ENCODE data around the gene PACRG. TPM values are rescaled to one million over a fixed set of nuclear protein-coding genes. Genes with fewer than 3 reads are reported as not detected.

Gene PACRG
- total and polyA plus RNA-seq, 12 donors: 2.1 to 34.6 (median 10.0) TPM

DNA sequence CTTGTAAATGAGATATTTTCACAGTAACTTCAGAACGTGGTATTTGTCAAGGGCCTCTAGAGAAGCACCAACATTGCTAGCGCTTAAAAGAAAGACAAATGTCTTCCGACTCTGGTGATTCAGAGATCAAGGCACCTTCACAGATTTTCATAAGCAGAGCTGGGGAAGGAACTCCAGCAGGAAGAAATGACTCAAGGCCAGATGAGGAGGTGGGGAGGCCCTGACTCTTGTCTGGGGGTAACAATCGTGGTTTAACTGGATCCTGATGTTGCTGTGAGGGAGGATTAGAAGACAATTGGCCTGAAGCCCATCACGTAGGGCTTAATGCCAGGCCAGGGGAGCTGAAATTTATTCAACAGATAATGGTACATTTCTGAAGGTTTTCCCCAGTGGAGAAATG is 563.8 kb downstream of the PACRG start:
- TF ChIP-seq, protein P1, sequence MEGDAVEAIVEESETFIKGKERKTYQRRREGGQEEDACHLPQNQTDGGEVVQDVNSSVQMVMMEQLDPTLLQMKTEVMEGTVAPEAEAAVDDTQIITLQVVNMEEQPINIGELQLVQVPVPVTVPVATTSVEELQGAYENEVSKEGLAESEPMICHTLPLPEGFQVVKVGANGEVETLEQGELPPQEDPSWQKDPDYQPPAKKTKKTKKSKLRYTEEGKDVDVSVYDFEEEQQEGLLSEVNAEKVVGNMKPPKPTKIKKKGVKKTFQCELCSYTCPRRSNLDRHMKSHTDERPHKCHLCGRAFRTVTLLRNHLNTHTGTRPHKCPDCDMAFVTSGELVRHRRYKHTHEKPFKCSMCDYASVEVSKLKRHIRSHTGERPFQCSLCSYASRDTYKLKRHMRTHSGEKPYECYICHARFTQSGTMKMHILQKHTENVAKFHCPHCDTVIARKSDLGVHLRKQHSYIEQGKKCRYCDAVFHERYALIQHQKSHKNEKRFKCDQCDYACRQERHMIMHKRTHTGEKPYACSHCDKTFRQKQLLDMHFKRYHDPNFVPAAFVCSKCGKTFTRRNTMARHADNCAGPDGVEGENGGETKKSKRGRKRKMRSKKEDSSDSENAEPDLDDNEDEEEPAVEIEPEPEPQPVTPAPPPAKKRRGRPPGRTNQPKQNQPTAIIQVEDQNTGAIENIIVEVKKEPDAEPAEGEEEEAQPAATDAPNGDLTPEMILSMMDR (IDR thresholded peaks at IDR 0.05): no peak
- DNase-seq (no peak), ATAC-seq (no peak)
- Histone ChIP-seq H3K4me3 (no peak overlapping the region), H3K4me1 (peaks cover 0 to 29% (median 6%) of the 10 kb centered on the region in 9 donors), H3K36me3 (no peaks in the 10 kb centered on the region), H3K9me3 (no peaks in the 10 kb centered on the region), H3K27me3 (no peaks in the 10 kb centered on the region), H3K27ac (peak overlapping the region in 3 of 10 donors; percentile 4 to 45 (median 17))
- intact Hi-C loops (cut with DNase I): loop anchor here in 2 of 10 donors (10.0 kb wide), 2 partner anchors 77 to 123 kb away; partner anchors contain the start of gene QKI (in 1 of the 2)
- WGBS, 2 donors: 63 to 66% methylated on average over 5 of the region's 5 CpGs

DNA sequence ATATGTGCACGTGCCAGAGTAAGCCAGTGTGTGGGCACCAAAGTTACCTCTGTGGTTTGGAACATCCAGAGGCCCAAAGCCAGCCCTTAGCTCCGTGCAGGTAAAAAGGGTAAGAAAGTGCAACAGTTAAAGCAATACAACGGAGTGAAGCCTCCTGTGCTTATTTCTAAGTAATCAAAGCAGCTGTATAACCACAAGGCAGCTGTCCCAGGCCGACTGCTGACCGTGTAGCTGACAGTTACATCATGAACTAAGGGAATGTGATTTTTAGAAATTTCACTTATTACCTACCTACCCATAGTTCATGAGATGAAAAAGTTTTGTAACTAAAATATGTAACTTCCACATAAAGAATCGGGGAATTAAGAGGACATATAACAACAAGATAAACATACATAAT is 565.5 kb downstream of the PACRG start:
- Histone ChIP-seq H3K4me1 (peaks cover 0 to 39% (median 5%) of the 10 kb centered on the region in 9 donors), H3K27ac (peak overlapping the region in 1 of 10 donors; percentile 16), H3K4me3 (no peak overlapping the region), H3K9me3 (no peaks in the 10 kb centered on the region), H3K36me3 (no peaks in the 10 kb centered on the region), H3K27me3 (no peaks in the 10 kb centered on the region)
- TF ChIP-seq, protein P1 (IDR thresholded peaks at IDR 0.05): no peak
- WGBS, 2 donors: 57 to 67% methylated on average over 6 of the region's 6 CpGs
- DNase-seq (no peak), ATAC-seq (no peak)
- intact Hi-C loops (cut with DNase I): loop anchor here in 2 of 10 donors (10.0 kb wide), 2 partner anchors 78 to 122 kb away; partner anchors contain the start of gene QKI (in 1 of the 2)

DNA sequence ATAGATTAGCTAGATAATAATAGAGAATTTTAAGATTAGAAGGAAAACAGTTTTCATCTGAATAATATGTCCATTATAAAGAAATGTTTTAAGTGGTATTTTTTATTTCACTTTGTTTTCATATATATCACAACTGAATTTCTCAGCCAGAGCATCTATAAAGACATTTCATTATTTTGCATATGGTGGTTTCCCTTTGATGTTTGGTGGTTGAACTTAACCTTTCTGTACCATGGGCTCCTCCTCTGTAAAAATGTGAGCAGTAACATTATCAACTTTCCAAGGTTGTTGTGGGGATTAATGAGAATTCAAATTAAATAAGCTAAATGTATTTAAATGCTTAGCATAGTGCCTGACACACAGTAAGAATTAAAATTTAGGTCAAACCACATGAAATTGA is 567.0 kb downstream of the PACRG start:
- no peak for ATAC-seq
- Histone ChIP-seq H3K4me1 (peaks cover 0 to 27% (median 3%) of the 10 kb centered on the region in 9 donors), H3K9me3 (no peaks in the 10 kb centered on the region), H3K27ac (no peak overlapping the region), H3K27me3 (no peaks in the 10 kb centered on the region), H3K4me3 (no peak overlapping the region), H3K36me3 (no peaks in the 10 kb centered on the region)
- intact Hi-C loops (cut with DNase I): loop anchor here in 2 of 10 donors (5.0 to 10.0 kb wide), 3 partner anchors 80 to 120 kb away; partner anchors contain the start of gene QKI (in 1 of the 2)
- DNase-seq: no peak
- TF ChIP-seq, protein P1 (IDR thresholded peaks at IDR 0.05): no peak

DNA sequence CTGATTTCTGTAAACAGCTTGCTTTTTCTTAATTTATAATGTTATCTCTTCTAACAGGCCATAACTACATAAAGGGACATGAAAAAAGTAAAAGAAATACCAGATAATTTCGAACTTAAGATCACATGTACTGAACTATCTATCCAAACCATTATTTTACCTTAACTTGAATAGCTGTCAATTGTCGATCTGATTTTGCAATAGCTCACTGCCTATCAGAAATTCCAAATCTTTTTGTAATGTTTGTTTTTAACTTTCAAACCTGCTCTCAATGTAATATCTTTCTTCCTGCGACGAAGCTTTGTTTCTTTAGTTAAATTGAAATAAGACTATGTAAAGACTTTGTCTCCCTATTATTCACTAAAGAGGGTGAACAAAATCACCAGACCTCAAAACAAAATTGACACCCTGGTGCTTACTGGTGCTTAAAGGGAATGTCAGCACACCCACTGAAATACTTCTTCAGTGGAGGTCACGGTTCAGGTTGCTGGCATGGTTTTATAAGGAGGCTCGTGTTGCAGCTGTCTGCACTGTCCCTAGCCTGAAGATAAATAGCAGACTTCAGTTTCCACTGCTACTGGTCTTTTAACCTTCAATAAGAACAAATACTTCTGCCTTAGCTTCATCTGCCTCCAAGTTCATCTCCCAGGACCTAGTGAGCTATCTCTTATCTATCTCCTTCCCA is 569.2 kb downstream of the PACRG start:
- DNase-seq (no peak), ATAC-seq (peak; percentile 57 to 88 (median 76))
- intact Hi-C loops (cut with DNase I): loop anchor here in 2 of 10 donors (5.0 to 10.0 kb wide), 3 partner anchors 82 to 118 kb away; partner anchors contain the start of gene QKI (in 1 of the 2)
- H3K36me3 ChIP-seq: no peaks in the 10 kb centered on the region
- peaks cover 0 to 34% (median 8%) of the 10 kb centered on the region in 9 donors for H3K4me1 ChIP-seq
- no peak overlapping the region for H3K4me3 ChIP-seq
- no peaks in the 10 kb centered on the region for H3K27me3 ChIP-seq
- no peaks in the 10 kb centered on the region for H3K9me3 ChIP-seq
- 38 to 57% methylated on average over 6 of the region's 6 CpGs for WGBS, 2 donors
- peak overlapping the region in 8 of 10 donors; percentile 13 to 71 (median 40) for H3K27ac ChIP-seq
- TF ChIP-seq, protein P1 (IDR thresholded peaks at IDR 0.05): no peak

Measured in heart right ventricle (tissue), 16 donors.